Testis (tissue), 3 donors: ENCODE results near the gene KCNT2. TPM values are rescaled to one million over a fixed set of nuclear protein-coding genes. Genes with fewer than 3 reads are reported as not detected.
A peak's percentile ranks its signal among the peaks of the same experiment; 100 is the strongest.

ENCODE experiments used
- DNase-seq: peaks from one replicate; pipeline ENCODE4 v3.0.0-alpha.2; 2019
- H3K27ac ChIP-seq, 2 donors: fragments of 200-600 bp; sonication (generic); one replicate each; pipeline ENCODE4 v1.5.1; 2019
- H3K27me3 ChIP-seq: fragments of 200-600 bp; sonication (generic); one replicate; pipeline ENCODE4 v1.5.1; 2019
- H3K36me3 ChIP-seq: fragments of 200-600 bp; sonication (generic); one replicate; pipeline ENCODE4 v1.5.1; 2017; ENCODE audit warnings: low read depth; ENCODE audit errors: missing control alignments
- H3K4me1 ChIP-seq: fragments of 200-600 bp; sonication (generic); one replicate; pipeline ENCODE4 v1.5.1; 2019
- H3K4me3 ChIP-seq, 2 donors: fragments of 200-600 bp; sonication (generic); one replicate each; pipeline ENCODE4 v1.5.1; 2017 to 2019
- H3K9me3 ChIP-seq: fragments of 200-600 bp; sonication (generic); one replicate; pipeline ENCODE4 v1.5.1; 2017
- CTCF ChIP-seq, 3 experiments: fragments of 450-650 bp in 2 of 3; fragments of 200-600 bp in 1 of 3; sonication (generic) in 1 of 3; IDR thresholded peaks; one replicate each; pipeline ENCODE4 v1.5.1; 2016 to 2019; ENCODE audit warnings: antibody characterized with exemption in 3 of 3, mild to moderate bottlenecking in 2 of 3, moderate library complexity in 1 of 3
- POLR2A ChIP-seq: fragments of 450-650 bp; IDR thresholded peaks from one replicate; pipeline ENCODE4 v1.6.1; 2017; ENCODE audit warnings: antibody characterized with exemption, mild to moderate bottlenecking, moderate library complexity
- WGBS, 2 donors: methylation state at CpG; one replicate each; pipeline ENCODE4 v1.1.5; 2018; 5-methylcytosine and 5-hydroxymethylcytosine counted together
- intact Hi-C: fragments of 100-400 bp; cut with DNase I; formaldehyde crosslinking; loops from one replicate; pipeline ENCODE4 v1.15.1; 2023; ENCODE audit warnings: low total_unique reads
- polyA plus RNA-seq: library from polyadenylated mRNA; stranded (reverse); fragments of 350-450 nt; fragmentation: Illumina TruSeq; extraction: RNeasy Lipid Tissue Mini Kit (QIAGEN cat#74804); gene quantifications from one replicate; pipeline ENCODE4 v1.2.3, GENCODE V29; 2014; ENCODE audit warnings: low read depth, low replicate concordance; ENCODE audit not compliant: insufficient read depth
- total RNA-seq, 2 donors: library from RNA; depleted of rRNA; stranded (reverse); fragments of >200 nt; gene quantifications; one replicate each; pipeline ENCODE4 v1.2.3, GENCODE V29; 2016

The KCNT2 gene
- total and polyA plus RNA-seq, 3 donors from 2014 or later: 2.7 to 3.9 (median 3.2) TPM

GRCh38 chr1:196323869-196324268 lies 284.4 kb downstream of the KCNT2 start:
- Histone ChIP-seq H3K4me3 (no peak overlapping the region), H3K36me3 (no peaks in the 10 kb centered on the region), H3K27me3 (no peaks in the 10 kb centered on the region), H3K4me1 (no peaks in the 10 kb centered on the region), H3K27ac (no peak overlapping the region), H3K9me3 (no peaks in the 10 kb centered on the region)
- 84 to 86% methylated on average over 3 of the region's 3 CpGs for WGBS, 2 donors
- TF ChIP-seq POLR2A (no peak), CTCF (IDR thresholded peaks at IDR 0.05) (no peak)
- intact Hi-C loops: no loop called here
- DNase-seq: no peak

GRCh38 chr1:196319301-196319700 lies 288.9 kb downstream of the KCNT2 start:
- Histone ChIP-seq H3K9me3 (no peaks in the 10 kb centered on the region), H3K36me3 (no peaks in the 10 kb centered on the region), H3K4me1 (no peaks in the 10 kb centered on the region), H3K4me3 (no peak overlapping the region), H3K27ac (no peak overlapping the region), H3K27me3 (no peaks in the 10 kb centered on the region)
- no peak for DNase-seq
- TF ChIP-seq CTCF (IDR thresholded peaks at IDR 0.05): no peak
- TF ChIP-seq POLR2A: no peak
- WGBS, 2 donors: 91 to 93% methylated on average over 2 of the region's 2 CpGs
- intact Hi-C loops: no loop called here

GRCh38 chr1:196317535-196318522 lies 290.4 kb downstream of the KCNT2 start:
- no peak for TF ChIP-seq POLR2A
- peak; percentile 33 to 48 (median 47) for TF ChIP-seq CTCF (IDR thresholded peaks at IDR 0.05)
- Histone ChIP-seq H3K9me3 (no peaks in the 10 kb centered on the region), H3K27ac (no peak overlapping the region), H3K4me1 (no peaks in the 10 kb centered on the region), H3K27me3 (no peaks in the 10 kb centered on the region), H3K4me3 (no peak overlapping the region), H3K36me3 (no peaks in the 10 kb centered on the region)
- DNase-seq: peak; percentile 52
- 80 to 83% methylated on average over 8 of the region's 8 CpGs for WGBS, 2 donors
- intact Hi-C loops: no loop called here

DNA sequence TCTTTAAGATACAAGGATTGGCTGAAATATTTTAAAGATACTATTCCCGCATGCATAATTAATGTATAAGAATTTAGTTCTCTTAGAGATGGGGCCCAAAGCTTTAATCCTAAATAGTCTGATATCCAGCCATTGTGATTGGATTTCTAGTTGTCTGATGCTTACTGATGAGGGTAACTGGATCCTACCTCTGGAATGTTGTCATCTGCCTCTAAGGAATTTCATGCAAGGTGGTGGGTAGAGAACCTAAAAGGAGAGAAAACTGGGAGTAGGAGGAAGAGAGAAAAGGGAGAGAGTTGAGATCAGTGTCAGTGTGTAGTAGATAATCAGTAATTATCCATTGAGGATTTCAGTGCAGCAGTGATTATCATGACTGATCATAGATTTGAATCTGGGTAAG lies 295.5 kb downstream of the KCNT2 start:
- intact Hi-C loops: no loop called here
- TF ChIP-seq CTCF (IDR thresholded peaks at IDR 0.05) (no peak), POLR2A (no peak)
- WGBS, 2 donors: 100% methylated on average over 1 of the region's 1 CpG

More for the DNA sequence above, 295.5 kb downstream of the KCNT2 start:
- H3K4me3 ChIP-seq: no peak overlapping the region
- no peak for DNase-seq
- H3K9me3 ChIP-seq: no peaks in the 10 kb centered on the region
- no peaks in the 10 kb centered on the region for H3K27me3 ChIP-seq
- H3K4me1 ChIP-seq: no peaks in the 10 kb centered on the region
- no peaks in the 10 kb centered on the region for H3K36me3 ChIP-seq
- no peak overlapping the region for H3K27ac ChIP-seq
